HG03521 (cell line): ENCODE measurements around the gene FRMD5.

Source experiments
- ATAC-seq: cut with Tn5 transposase; IDR thresholded peaks from one replicate; pipeline ENCODE4 v1.9.1; 2021; ENCODE audit warnings: mild to moderate bottlenecking, moderate library complexity; ENCODE audit not compliant: unreplicated experiment

FRMD5 gene

DNA sequence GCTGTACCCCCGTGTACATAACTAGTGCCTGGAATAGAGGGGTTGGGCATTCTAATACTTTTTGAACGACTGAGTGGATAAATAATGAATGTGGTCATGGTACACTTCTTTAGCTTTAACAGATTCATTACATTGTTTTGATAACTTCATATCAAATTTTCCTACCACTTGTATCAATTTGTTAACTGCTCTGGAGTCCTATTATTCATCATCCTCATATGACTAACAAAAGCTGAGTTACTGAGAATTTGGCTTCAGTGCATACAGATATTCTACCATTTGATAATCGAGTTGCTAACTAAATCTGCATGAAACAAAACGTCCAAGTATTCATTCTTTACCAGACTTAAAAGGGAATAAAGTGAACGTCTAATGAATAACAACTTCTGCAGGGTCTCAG is 31.7 kb downstream of the FRMD5 start:
- ATAC-seq, result no peak

DNA sequence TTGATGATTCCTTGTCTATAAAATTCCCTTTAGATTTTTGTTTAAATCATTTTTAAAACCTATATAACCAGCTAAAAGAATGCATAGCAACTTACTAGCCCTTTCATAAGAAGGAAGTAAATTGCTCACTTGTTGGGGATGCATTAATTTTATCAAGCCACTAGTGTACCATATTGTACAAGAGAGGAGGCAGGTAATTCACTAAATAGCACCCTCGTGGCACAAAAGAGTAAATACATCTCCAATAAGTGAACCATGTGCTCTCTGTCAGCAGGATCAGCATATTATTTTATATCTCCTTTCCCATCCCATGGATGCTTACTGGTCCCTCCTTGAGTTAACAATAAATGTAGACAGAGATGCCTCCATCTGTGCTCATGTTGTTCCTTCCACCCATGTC is 34.3 kb downstream of the FRMD5 start:
- no peak for ATAC-seq

GRCh38 chr15:44159492-44159891 is 35.6 kb downstream of the FRMD5 start:
- no peak for ATAC-seq

DNA sequence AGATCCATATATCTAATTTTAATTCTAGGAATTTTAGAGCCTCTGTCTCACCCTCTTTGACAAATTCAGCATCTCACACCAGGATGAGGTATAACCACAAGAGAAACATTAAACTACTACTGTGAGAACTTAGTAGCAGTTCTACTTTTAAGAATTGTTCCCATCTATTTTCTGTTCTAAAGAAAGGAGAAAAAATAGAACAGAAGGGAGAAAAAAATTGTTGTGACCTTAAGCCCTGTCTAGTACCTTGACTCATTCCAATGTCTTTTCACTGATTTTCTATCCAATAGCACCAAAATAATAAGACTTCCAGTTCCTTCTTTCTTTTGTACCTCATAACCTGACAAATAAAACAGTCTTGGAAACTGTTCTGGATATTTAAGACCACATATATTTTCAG is 37.0 kb downstream of the FRMD5 start:
- ATAC-seq, result no peak

DNA sequence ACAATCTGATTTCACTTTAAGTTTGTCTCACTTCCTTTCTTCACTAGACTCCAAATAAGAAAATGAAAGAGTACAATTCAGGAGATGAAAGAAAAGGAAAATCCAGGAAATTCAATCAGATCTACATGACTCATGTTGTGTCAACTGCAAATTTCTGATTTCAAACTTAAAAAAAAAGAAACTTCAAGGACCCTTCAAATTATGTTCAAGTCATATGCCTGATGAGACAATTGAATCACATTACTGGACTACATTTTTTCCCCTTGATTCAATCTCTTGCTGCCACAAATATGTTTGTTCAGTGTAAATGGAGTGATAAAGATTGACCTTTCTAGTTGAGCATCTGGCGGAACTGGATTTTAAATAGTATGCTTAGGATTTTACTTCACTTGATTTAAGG is 37.4 kb downstream of the FRMD5 start:
- no peak for ATAC-seq

GRCh38 chr15:44153352-44153751 is 41.7 kb downstream of the FRMD5 start:
- ATAC-seq, result no peak

DNA sequence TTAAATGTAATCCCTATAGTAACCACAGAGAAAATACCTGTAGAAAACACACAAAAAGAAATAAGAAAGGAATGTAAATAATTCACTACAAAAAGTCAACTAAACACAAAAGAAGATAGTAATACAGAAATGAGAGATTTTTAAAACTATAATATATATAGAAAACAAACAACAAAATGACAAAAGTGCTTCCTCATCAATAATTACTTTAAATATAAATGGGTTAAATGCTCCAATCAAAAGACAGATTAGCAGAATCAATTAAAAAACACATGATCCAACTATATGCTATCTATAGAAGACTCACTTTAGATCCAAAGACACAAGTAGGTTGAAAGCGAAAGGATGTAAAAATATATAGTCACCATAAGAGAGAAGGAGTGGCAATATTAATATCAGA is 45.8 kb downstream of the FRMD5 start:
- no peak for ATAC-seq

DNA sequence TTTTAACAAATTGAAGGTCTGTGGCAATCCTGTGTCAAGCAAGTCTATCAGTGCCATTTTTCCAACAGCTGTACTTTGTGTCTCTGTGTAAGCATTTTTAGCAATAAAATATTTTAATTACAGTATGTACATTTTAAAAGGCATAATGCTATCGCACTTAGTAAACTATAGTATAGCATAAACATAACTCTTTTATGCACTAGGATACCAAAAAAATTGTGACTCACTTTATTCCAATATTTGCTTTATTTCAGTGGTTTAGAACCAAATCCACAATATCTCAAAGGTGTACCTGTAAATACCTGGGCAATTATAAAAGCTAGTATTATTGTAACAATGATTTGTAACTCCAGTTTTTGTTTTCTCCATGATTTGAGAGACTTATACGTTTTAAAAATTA is 46.5 kb downstream of the FRMD5 start:
- no peak for ATAC-seq

DNA sequence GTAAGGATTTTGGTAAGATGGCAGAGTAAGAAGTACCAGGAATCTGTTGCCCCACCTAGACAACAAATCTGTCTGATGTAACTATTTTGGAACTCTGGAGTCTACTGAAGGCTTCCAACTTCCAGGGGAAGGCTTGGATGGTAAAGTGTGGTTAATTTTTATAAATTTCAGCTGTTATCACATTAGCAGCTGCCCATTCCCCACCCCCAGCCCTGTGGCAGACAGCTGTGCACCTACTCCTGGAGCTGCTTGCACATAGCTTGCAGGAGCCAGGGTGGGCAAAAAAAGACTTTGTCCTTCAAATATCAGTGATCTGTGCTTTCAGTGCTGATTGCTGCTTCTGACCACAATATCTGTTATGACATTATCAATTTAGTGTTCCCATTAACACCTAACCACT is 47.4 kb downstream of the FRMD5 start:
- ATAC-seq, result no peak

- no peak for ATAC-seq
These were observed 49.6 kb downstream of the FRMD5 start for GRCh38 chr15:44145495-44145894.

DNA sequence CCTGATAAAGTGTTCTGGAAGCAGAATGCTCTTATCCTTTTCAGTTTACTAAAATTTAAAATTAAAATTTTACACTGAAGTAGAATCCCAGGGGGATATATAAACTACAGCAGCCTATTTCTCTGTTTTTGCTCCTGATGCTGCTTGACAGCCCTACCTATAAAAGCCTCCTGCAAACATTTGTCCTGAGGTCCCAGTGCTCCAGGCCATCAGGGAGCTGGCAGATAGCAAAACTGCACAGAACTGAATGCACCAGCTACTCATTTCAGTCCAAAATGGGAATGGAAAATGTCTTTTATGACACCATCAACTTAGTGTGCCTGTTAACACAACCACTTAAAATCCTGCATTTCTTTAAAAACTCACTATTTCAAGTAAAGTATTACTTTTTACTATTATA is 50.1 kb downstream of the FRMD5 start:
- ATAC-seq, result no peak

DNA sequence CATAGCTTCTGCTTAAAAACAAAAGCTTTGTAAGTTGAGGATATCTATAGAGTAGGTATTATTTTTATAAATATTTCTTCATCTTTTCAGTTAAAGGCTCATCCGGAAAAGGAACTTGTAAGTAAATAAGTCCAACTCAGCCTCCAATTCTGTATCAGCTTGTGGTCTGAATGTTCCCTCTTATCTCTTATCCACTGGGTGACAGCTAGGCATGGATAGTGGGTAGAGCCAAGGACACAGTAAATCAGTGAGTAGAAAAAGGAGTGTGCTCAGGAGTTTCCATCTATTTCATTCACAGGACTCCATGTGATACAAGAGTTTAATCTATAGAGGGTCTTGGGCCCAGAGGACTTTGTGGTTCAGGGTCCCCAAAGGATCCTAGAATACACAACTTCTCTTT is 50.9 kb downstream of the FRMD5 start:
- ATAC-seq, result no peak

GRCh38 chr15:44137750-44138149 is 57.3 kb downstream of the FRMD5 start:
- no peak for ATAC-seq

DNA sequence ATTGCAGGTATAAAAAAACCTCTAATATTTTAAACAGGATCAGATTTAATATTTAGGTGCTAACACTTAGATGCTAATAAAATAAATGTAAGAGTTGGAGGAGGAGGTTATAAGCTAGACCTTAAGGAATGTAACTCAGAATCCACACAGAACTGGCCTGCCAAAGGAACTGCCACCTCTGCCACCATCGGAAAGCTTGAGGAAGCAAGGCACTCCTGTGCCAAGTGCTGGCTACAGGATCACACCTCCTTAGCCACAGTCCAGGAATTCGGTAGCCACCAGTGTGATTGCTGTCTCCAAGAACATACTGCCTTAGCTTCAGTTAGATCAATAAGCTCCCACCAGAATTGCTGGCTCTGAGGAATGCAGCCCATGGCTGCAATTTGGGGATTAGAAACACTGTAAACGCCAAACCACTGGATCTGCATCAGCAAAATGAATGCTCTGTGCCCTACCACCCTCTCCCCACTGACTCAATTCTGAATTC is 58.0 kb downstream of the FRMD5 start:
- no peak for ATAC-seq

GRCh38 chr15:44132057-44132456 is 63.0 kb downstream of the FRMD5 start:
- ATAC-seq, result no peak

DNA sequence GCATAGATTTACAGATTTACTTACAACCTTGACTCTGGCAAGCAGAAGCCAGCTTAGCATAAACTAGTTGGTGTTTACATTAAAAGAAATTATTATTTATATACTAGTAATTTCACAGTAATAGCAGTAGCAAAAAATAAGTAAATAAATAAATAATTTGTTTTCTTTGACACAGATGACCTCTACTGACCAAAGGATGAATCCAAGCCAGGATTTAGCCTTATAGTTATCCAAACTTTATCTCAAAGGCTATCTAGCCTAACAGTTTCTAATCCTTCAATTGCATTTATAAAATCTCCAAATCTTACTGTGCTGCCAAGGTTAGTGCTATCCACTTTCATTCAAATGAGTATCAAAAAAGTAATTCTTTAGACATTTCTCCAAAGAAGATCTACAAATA is 64.3 kb downstream of the FRMD5 start:
- no peak for ATAC-seq

DNA sequence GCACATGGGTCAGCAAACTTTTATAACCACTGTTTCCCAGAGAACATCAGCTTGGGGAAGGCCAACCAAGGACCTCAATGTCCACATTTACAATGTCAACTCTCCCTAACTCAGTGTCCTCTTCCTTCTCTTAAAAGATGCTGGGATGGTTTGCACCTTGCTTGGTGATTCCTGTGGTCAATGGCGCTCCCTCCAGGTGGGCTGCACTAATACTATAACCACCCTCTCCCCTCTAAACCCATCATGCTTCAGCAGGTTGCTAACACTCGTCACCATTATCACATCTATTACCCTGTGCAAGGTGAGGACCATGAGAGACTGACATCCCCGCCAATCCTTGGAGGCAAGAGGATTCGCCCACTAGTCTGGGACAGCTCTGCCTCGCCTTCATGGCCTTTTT is 65.2 kb downstream of the FRMD5 start:
- no peak for ATAC-seq

- no peak for ATAC-seq
These were observed 66.6 kb downstream of the FRMD5 start for GRCh38 chr15:44128443-44128842.

DNA sequence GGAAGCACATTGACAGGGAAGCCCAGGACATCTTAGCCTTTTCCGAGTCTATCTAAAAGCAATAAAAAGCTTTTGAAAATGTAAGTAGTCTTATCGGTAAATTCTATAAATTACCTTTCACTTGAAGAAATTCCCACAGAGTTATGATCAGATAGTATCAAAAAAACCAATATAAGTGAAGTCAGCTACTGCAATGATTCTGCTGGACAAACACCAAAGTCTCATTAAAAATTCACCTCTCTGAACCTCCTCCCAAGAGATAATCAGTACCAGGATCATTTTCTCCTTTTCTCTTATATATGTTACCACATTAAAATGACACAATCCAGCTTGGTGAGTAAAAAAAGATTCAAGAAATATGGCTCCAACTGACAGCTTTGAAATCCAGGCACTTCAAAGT is 69.2 kb downstream of the FRMD5 start:
- ATAC-seq, result no peak

DNA sequence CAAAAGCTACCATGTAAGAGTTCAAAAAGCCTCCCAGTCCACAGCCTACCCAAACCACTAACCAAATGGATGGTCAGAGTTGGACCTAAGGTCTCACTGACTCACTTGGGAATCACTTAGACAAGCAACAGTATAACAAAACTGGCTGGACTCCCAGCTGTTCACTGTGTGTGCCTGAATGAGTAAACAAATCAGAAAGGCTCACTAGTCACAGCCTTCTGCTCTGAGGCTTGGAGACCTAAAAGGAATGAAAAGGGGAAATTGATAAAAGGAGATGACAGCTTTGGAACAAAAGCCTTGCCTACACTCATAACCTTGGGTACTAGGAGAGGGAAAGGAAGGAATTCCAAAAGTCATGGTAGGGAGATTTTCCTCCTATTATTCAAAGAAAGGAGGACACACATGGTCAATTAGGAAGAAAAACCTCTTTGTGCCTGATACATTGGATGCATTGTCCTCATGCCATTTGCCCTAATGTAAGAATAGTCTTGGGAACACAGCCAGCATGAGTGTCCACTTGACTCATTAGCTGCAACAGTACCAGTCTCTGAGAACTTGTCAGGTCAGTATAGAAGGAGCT is 92.3 kb downstream of the FRMD5 start:
- ATAC-seq, result no peak

- ATAC-seq, result no peak
These were observed 93.1 kb downstream of the FRMD5 start for GRCh38 chr15:44101944-44102343.

- no peak for ATAC-seq
These were observed 93.8 kb downstream of the FRMD5 start for GRCh38 chr15:44101286-44101685.

- ATAC-seq, result no peak
These were observed 95.4 kb downstream of the FRMD5 start for GRCh38 chr15:44099671-44100070.

DNA sequence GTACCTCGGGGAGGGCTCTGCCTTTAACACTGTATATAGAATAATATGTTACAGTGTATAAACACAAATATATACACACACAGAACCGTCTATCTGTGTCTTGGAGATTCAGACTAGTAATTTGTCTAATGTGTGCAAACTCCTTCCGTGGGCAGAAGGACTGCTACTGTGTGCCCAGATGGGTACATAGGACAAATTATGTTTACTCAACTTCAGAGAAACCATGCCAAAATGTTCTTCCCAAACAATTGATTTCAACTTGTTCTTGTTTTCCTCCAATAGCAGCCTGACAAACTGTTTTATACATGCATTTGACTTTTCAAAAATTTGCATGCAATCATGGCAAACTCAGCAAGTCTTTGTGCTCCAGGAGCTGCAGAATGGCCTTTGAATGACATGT is 97.5 kb downstream of the FRMD5 start:
- no peak for ATAC-seq
